ENCODE results near the gene SSBP4. TPM values are rescaled to one million over a fixed set of nuclear protein-coding genes. Genes with fewer than 3 reads are reported as not detected.

SSBP4 gene
- total and polyA plus RNA-seq, 2 of the 4 experiments (the other 2 are of a cell fraction): 14.9 to 39.7 TPM

DNA sequence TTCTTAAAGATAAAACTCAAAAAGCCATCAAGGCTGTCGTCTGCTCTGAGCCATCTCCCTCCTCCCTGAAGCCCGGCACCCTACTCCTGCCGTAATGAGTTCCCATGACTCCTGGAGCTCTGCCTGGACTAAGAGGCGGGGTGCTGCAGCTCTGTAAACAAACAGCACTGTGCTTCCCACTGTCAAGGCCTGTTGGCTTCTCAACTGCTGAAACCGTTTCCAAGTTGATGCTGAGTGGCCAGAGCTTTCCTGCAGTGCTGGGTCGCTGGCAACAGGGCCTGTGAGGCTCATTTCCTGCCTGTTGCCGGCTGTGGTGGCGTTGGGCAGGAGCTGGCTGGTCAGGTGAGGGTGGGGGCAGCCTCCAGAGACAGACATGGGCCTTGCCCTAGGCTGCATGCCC is 45.4 kb downstream of the SSBP4 start:
- Histone ChIP-seq H2BK5ac (ENCODE audit: low read depth, low read length, poor library complexity, severe bottlenecking) (peak overlapping the region; percentile 65), H3K4me3 (ENCODE audit: insufficient read depth, low read depth, low read length) (no peak overlapping the region), H2AFZ (replicated peaks; ENCODE audit: low read length, poor library complexity) (peak overlapping the region; percentile 67), H4K5ac (ENCODE audit: low read depth, low read length) (no peak overlapping the region), H3K27ac (ENCODE audit: insufficient read depth, low read length) (peak overlapping the region; percentile 72; the same call in 1 of the 2 replicates), H4K91ac (ENCODE audit: insufficient read depth, low read depth, low read length) (no peak overlapping the region), H3K56ac (ENCODE audit: extremely low read depth, insufficient read depth, low read length) (no peak overlapping the region), H3K9me1 (ENCODE audit: insufficient read depth, low read length) (peaks cover 31% of the 10 kb centered on the region), H2BK15ac (ENCODE audit: low read depth, low read length) (no peak overlapping the region), H4K8ac (ENCODE audit: low read depth in 2 of 2, low read length in 2 of 2) (0 out of 4 replicates have a peak overlapping the region, but pooled peaks of 1 of the 2 experiments have one; percentile 20), H3K4ac (ENCODE audit: low read depth, low read length) (peak overlapping the region; percentile 64), H3K9ac (ENCODE audit: low read depth, low read length) (peak overlapping the region; percentile 5; the same call in 1 of the 2 replicates), H2AK9ac (replicated peaks; ENCODE audit: low read depth, low read length, poor library complexity) (peak overlapping the region; percentile 6), H3K27me3 (ENCODE audit: control insufficient read depth, insufficient read depth, low read length) (no peaks in the 10 kb centered on the region), H4K20me1 (ENCODE audit: insufficient read depth, low read length) (peaks cover 92% of the 10 kb centered on the region), H3K23ac (ENCODE audit: low read depth, low read length) (peak overlapping the region; percentile 76; the same call in 1 of the 2 replicates), H3K79me1 (ENCODE audit: low read depth in 1 of 2, low read length in 2 of 2) (peaks cover 13 to 93% of the 10 kb centered on the region in 2 experiments), H3K9me3 (ENCODE audit: control insufficient read depth, insufficient read depth, low read length) (no peaks in the 10 kb centered on the region), H2AK5ac (ENCODE audit: low read depth, low read length) (peak overlapping the region; percentile 3; the same call in 1 of the 2 replicates), H2BK20ac (ENCODE audit: low read depth, low read length) (0 out of 2 replicates have a peak overlapping the region, but pooled peaks have one; percentile 10), H3K36me3 (ENCODE audit: control insufficient read depth, insufficient read depth, low read length) (peaks cover 29% of the 10 kb centered on the region), H2BK120ac (ENCODE audit: low read depth, low read length) (peak overlapping the region; percentile 58; the same call in 1 of the 2 replicates), H3K4me1 (ENCODE audit: control insufficient read depth, insufficient read depth, low read length) (peaks cover 38% of the 10 kb centered on the region), H3K4me2 (ENCODE audit: low read depth, low read length) (no peak overlapping the region; the same call in 1 of the 2 replicates), H3K14ac (replicated peaks; ENCODE audit: low read depth, low read length) (peak overlapping the region; percentile 49; the same call in 1 of the 2 replicates), H3K18ac (ENCODE audit: low read depth, low read length) (no peak overlapping the region; the same call in 1 of the 2 replicates)
- TF ChIP-seq RFX5 (IDR thresholded peaks at IDR 0.05; ENCODE audit: low read depth, low read length) (peak; percentile 85), MXI1 (IDR thresholded peaks at IDR 0.05; ENCODE audit: borderline replicate concordance, low read depth, low read length) (peak; percentile 81; the same call in 1 of the 2 replicates), RAD21 (IDR thresholded peaks at IDR 0.05; ENCODE audit: low read length) (no peak), MAZ (IDR thresholded peaks at IDR 0.05; ENCODE audit: borderline replicate concordance, low read depth, low read length) (peak; percentile 100), SMC3 (IDR thresholded peaks at IDR 0.05; ENCODE audit: low read depth, low read length) (peak; percentile 14; the same call in 1 of the 2 replicates)
- POLR2A ChIA-PET (ENCODE audit: unreplicated experiment): interaction anchor here (0.5 to 1.0 kb wide), 2 partner anchors 11 to 251 kb away, joined by 3 read pairs; no protein-coding TSS in a partner anchor
- CTCF ChIA-PET: interaction anchor here (0.6 to 4.1 kb wide), 4 partner anchors 12 to 175 kb away, joined by 3 to 21 read pairs (median 4); no protein-coding TSS in a partner anchor
- ATAC-seq (ENCODE audit: low read depth): peak; percentile 65
- WGBS, 2 experiments (ENCODE audit: extremely low coverage in 2 of 2, insufficient read length in 1 of 2): 0% methylated on average over 7 of the region's 8 CpGs; no CpG with 5 or more reads in 1 of the 2 experiments
- intact Hi-C loops (cut with micrococcal nuclease) (loop anchor here (5.0 kb wide), 1 partner anchor 108 kb away; the partner anchor contains the start of gene UBA52), in situ Hi-C loops (cut with MboI; ENCODE audit: low sequenced_read_pairs) (no loop called here), dilution Hi-C loops (cut with HindIII; ENCODE audit: low sequenced_read_pairs, unreplicated experiment) (no loop called here)
- DNase-seq: peak; percentile 97
- no TSS peak for BruUV-seq (replicated peaks)
